ENCODE results near the gene TNFRSF25.

DNA sequence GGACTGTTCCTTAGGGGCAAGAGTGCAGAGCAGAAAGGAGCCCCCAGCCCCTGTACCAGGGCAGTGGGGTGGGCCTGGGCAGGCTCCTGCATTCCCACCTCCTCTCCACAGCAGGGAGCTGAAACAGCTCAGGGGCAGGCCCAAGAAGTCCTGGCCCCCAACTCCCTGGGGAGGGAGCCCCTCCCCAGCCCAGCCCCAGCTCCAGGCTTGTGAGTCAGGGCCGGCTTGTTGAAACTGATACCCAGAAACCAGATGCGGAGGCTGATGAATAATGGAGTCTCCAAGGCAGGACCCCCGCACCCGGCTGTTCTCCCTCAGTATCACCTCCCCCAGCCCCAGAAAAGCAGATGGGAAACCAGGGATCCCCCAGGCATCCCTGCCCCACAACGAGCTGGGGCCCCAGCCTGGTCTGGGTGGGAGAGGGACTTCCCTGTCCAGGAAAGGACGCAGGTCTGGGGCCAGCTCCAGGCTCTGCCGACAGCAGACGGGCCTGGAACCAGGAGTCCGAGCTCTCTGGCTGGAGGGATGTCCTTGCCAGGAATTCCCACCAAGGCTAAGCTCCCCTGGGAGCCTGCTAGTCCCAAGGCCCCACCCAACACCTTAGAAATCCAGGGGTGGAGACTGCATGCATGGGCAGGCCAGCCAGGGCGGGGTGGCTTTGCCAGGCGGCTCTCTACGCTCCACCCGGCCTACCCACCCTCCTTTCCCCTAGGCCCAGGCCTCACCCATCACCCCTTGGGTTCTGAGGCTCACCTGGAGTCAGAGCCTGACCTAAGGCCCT, 22.8 kb upstream of the TNFRSF25 start:
- TF ChIP-seq POLR2A (IDR thresholded peaks at IDR 0.05; ENCODE audit: low read depth, low read length) = no peak
- TF ChIP-seq, protein P1, sequence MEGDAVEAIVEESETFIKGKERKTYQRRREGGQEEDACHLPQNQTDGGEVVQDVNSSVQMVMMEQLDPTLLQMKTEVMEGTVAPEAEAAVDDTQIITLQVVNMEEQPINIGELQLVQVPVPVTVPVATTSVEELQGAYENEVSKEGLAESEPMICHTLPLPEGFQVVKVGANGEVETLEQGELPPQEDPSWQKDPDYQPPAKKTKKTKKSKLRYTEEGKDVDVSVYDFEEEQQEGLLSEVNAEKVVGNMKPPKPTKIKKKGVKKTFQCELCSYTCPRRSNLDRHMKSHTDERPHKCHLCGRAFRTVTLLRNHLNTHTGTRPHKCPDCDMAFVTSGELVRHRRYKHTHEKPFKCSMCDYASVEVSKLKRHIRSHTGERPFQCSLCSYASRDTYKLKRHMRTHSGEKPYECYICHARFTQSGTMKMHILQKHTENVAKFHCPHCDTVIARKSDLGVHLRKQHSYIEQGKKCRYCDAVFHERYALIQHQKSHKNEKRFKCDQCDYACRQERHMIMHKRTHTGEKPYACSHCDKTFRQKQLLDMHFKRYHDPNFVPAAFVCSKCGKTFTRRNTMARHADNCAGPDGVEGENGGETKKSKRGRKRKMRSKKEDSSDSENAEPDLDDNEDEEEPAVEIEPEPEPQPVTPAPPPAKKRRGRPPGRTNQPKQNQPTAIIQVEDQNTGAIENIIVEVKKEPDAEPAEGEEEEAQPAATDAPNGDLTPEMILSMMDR (IDR thresholded peaks at IDR 0.05; ENCODE audit: extremely low read depth in 1 of 2, insufficient read depth in 1 of 2, low read depth in 1 of 2, low read length in 2 of 2) = no peak
- TF ChIP-seq POLR2AphosphoS5 (IDR thresholded peaks at IDR 0.05; ENCODE audit: insufficient read depth, low read depth, low read length) = no peak
